Measurements from ENCODE around the gene ZNF24.

Gene ZNF24

GRCh38 chr18:35343936-35344735 lies at the start of gene ZNF24:
ZNF24 (minus strand) TSS chr18:35344420; CDS start chr18:35340650, 3,770 bp downstream.
- DNase-seq = peak; percentile 93

- no peak for DNase-seq
Measured at GRCh38 chr18:35393716-35394115, 49.5 kb upstream of the ZNF24 start.

- no peak for DNase-seq
Measured at GRCh38 chr18:35392375-35392774, 48.2 kb upstream of the ZNF24 start.

GRCh38 chr18:35390951-35391700 lies 46.9 kb upstream of the ZNF24 start:
- no peak for DNase-seq

- no peak for DNase-seq
Measured at GRCh38 chr18:35389095-35389618, 44.9 kb upstream of the ZNF24 start.

GRCh38 chr18:35387152-35387571 lies 42.9 kb upstream of the ZNF24 start:
- no peak for DNase-seq

- peak; percentile 51 for DNase-seq
Measured at GRCh38 chr18:35386600-35387100, 42.4 kb upstream of the ZNF24 start.

GRCh38 chr18:35383136-35383535 lies 38.9 kb upstream of the ZNF24 start:
- no peak for DNase-seq

GRCh38 chr18:35379421-35379820 lies 35.2 kb upstream of the ZNF24 start:
- DNase-seq = no peak

- DNase-seq = no peak
Measured at GRCh38 chr18:35378574-35378896, 34.3 kb upstream of the ZNF24 start.

GRCh38 chr18:35377875-35378573 lies 33.8 kb upstream of the ZNF24 start:
- DNase-seq = no peak

- DNase-seq = peak; percentile 72
Measured at GRCh38 chr18:35376742-35377695, 32.8 kb upstream of the ZNF24 start, which contains the start of gene ZNF396. ZNF396 (minus strand) TSS chr18:35377337; CDS start chr18:35374292, 3,045 bp downstream.

- DNase-seq = peak; percentile 13
Measured at GRCh38 chr18:35376393-35376741, 32.1 kb upstream of the ZNF24 start.

- DNase-seq = no peak
Measured at GRCh38 chr18:35374708-35375107, 30.5 kb upstream of the ZNF24 start.

- DNase-seq = no peak
Measured at GRCh38 chr18:35371412-35372195, 27.4 kb upstream of the ZNF24 start.

GRCh38 chr18:35369126-35369525 lies 24.9 kb upstream of the ZNF24 start:
- no peak for DNase-seq

GRCh38 chr18:35368595-35368994 lies 24.4 kb upstream of the ZNF24 start:
- no peak for DNase-seq

- DNase-seq = no peak
Measured at GRCh38 chr18:35362531-35362930, 18.3 kb upstream of the ZNF24 start.

- DNase-seq = no peak
Measured at GRCh38 chr18:35361570-35362321, 17.5 kb upstream of the ZNF24 start.

GRCh38 chr18:35355140-35355618 lies 11.0 kb upstream of the ZNF24 start:
- DNase-seq = peak; percentile 55
